Ishikawa (cell line): ENCODE measurements around the gene LCP1.

Experiments
- CEBPB ChIP-seq: IDR thresholded peaks from 2 replicates; pipeline ENCODE4 v1.6.1; 2012
- CREB1 ChIP-seq: IDR thresholded peaks from 2 replicates; pipeline ENCODE4 v1.6.1; 2012; ENCODE audit warnings: low read depth
- EGR1 ChIP-seq: IDR thresholded peaks from 2 replicates; pipeline ENCODE4 v1.6.1; 2012
- EP300 ChIP-seq: IDR thresholded peaks from 2 replicates; pipeline ENCODE4 v1.6.1; 2012; ENCODE audit warnings: borderline replicate concordance
- FOXM1 ChIP-seq: IDR thresholded peaks from 2 replicates; pipeline ENCODE4 v1.6.1; 2012; ENCODE audit warnings: low read depth, borderline replicate concordance
- NFIC ChIP-seq: IDR thresholded peaks from 2 replicates; pipeline ENCODE4 v1.6.1; 2012
- RAD21 ChIP-seq: IDR thresholded peaks from 2 replicates; pipeline ENCODE4 v1.6.1; 2012; ENCODE audit warnings: low read depth
- REST ChIP-seq: IDR thresholded peaks from 2 replicates; pipeline ENCODE4 v1.6.1; 2012; ENCODE audit warnings: low read depth, mild to moderate bottlenecking
- TAF1 ChIP-seq: IDR thresholded peaks from 2 replicates; pipeline ENCODE4 v1.6.1; 2012; ENCODE audit warnings: low read depth, mild to moderate bottlenecking
- TCF12 ChIP-seq: IDR thresholded peaks from 2 replicates; pipeline ENCODE4 v1.6.1; 2012; ENCODE audit warnings: low read depth
- TEAD4 ChIP-seq: IDR thresholded peaks from 2 replicates; pipeline ENCODE4 v1.6.1; 2012
- USF1 ChIP-seq: IDR thresholded peaks from 2 replicates; pipeline ENCODE4 v1.6.1; 2012
- YY1 ChIP-seq: IDR thresholded peaks from 2 replicates; pipeline ENCODE4 v1.6.1; 2012; ENCODE audit warnings: low read depth
- ZBTB7A ChIP-seq: IDR thresholded peaks from 2 replicates; pipeline ENCODE4 v1.6.1; 2012; ENCODE audit warnings: low read depth
- TF ChIP-seq, protein P1 (sequence below): IDR thresholded peaks from 2 replicates; pipeline ENCODE4 v1.6.1; 2012

LCP1 gene

GRCh38 chr13:46086421-46086922 lies 95.5 kb downstream of the LCP1 start:
- TF ChIP-seq CEBPB (no peak), TEAD4 (no peak), YY1 (no peak), EGR1 (no peak), TCF12 (no peak), RAD21 (no peak), USF1 (no peak), ZBTB7A (no peak), CREB1 (no peak), FOXM1 (no peak), NFIC (no peak), REST (no peak), TAF1 (no peak), EP300 (no peak)
- TF ChIP-seq, protein P1, sequence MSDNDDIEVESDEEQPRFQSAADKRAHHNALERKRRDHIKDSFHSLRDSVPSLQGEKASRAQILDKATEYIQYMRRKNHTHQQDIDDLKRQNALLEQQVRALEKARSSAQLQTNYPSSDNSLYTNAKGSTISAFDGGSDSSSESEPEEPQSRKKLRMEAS = no peak

- no peak for TF ChIP-seq TAF1
- TF ChIP-seq FOXM1 = no peak
- TF ChIP-seq CREB1 = no peak
- no peak for TF ChIP-seq YY1
- no peak for TF ChIP-seq RAD21
- no peak for TF ChIP-seq EGR1
- no peak for TF ChIP-seq REST
- no peak for TF ChIP-seq ZBTB7A
- TF ChIP-seq, protein P1 = no peak
- no peak for TF ChIP-seq NFIC
- TF ChIP-seq EP300 = no peak
- TF ChIP-seq CEBPB = no peak
- TF ChIP-seq TCF12 = no peak
- no peak for TF ChIP-seq TEAD4
- TF ChIP-seq USF1 = no peak
Measured at GRCh38 chr13:46085737-46086136, 96.2 kb downstream of the LCP1 start.

- TF ChIP-seq EP300 = no peak
- TF ChIP-seq EGR1 = no peak
- no peak for TF ChIP-seq TAF1
- TF ChIP-seq, protein P1 = no peak
- no peak for TF ChIP-seq USF1
Measured at GRCh38 chr13:46082324-46082723, 99.7 kb downstream of the LCP1 start.

DNA sequence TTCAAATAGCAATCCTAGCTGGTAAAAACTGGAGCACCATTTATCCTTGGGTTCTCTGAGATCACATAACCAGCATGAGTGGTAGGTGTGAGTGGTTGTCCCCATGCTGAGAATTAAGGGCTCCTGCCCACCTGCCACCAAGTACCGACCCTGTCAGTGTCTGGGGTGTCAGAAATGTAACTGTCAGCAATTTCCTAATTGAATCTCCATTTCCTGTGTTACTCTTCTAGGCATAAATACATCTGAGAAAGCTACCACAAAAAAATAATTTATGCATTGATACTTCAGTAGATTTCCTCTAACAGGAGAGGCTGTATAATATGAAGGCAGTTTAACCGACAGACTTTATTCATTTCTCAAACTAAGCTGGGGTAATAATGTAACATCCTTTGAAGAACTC lies 102.2 kb downstream of the LCP1 start:
- TF ChIP-seq REST (no peak), EGR1 (no peak), USF1 (no peak), YY1 (no peak), TAF1 (no peak), TEAD4 (no peak), RAD21 (no peak), FOXM1 (no peak), CEBPB (no peak), ZBTB7A (no peak), CREB1 (no peak)
